Activated CD4-positive, alpha-beta memory T cell treated with anti-CD3 and anti-CD28 coated beads for 36 hours (primary cell): ENCODE data around the gene GZF1. TPM values are rescaled to one million over a fixed set of nuclear protein-coding genes. Genes with fewer than 3 reads are reported as not detected.

Source experiments
- CTCF ChIA-PET: fragments of 350-600 bp; sonication (Branson Sonifier 250); formaldehyde crosslinking; loops from one replicate; lab custom pipeline; 2021; ENCODE audit warnings: antibody characterized with exemption, inconsistent platforms; lab: Charles Lee
- POLR2A ChIA-PET: fragments of 350-600 bp; sonication (Branson Sonifier 250); formaldehyde crosslinking; loops from one replicate; lab custom pipeline; 2021; ENCODE audit warnings: antibody characterized with exemption; lab: Charles Lee
- DNase-seq: peaks from one replicate; pipeline ENCODE4 v3.0.0-alpha.2; 2020
- H3K27ac Mint-ChIP-seq: one replicate; pipeline ENCODE4 v1.8.0; 2021; ENCODE audit warnings: mixed read lengths
- H3K27me3 Mint-ChIP-seq: one replicate; pipeline ENCODE4 v1.8.0; 2021; ENCODE audit warnings: mixed read lengths
- H3K36me3 Mint-ChIP-seq: one replicate; pipeline ENCODE4 v1.8.0; 2021; ENCODE audit warnings: mixed read lengths
- H3K4me1 Mint-ChIP-seq: one replicate; pipeline ENCODE4 v1.8.0; 2021; ENCODE audit warnings: low read depth, mixed read lengths
- H3K4me3 Mint-ChIP-seq: one replicate; pipeline ENCODE4 v1.8.0; 2021; ENCODE audit warnings: mild to moderate bottlenecking, mixed read lengths
- H3K9me3 Mint-ChIP-seq: one replicate; pipeline ENCODE4 v1.8.0; 2021; ENCODE audit warnings: mixed read lengths
- intact Hi-C: fragments of 100-400 bp; cut with micrococcal nuclease; formaldehyde crosslinking; loops from one replicate; pipeline ENCODE4 v1.15.1; 2023
- total RNA-seq, 2 experiments: library from RNA; stranded (reverse); gene quantifications; one replicate each; pipeline ENCODE4 v1.2.3, GENCODE V29; 2021

Gene GZF1
- 1 to 10 TPM; 6.6 to 7.5 TPM for total RNA-seq

- peak; percentile 99 for DNase-seq
- Mint-ChIP-seq H3K4me1 (peaks cover 46% of the 10 kb centered on the region), H3K27ac (peak within 1 kb of the TSS; percentile 93), H3K4me3 (peak within 1 kb of the TSS; percentile 91), H3K9me3 (no peaks in the 10 kb centered on the region), H3K36me3 (peaks cover 17% of the 10 kb centered on the region), H3K27me3 (peaks cover 2% of the 10 kb centered on the region)
- ChIA-PET POLR2A (interaction anchor here (1.1 to 4.0 kb wide), 2 partner anchors 9 to 11 kb away, joined by 5 to 31 read pairs; partner anchors contain the start of gene NXT1), CTCF (interaction anchor here (1.1 to 2.3 kb wide), 2 partner anchors 12 to 60 kb away, joined by 5 to 8 read pairs; partner anchors contain the start of genes NAPB and NXT1)
- intact Hi-C loops = loop anchor here (1.0 kb wide), 1 partner anchor 59 kb away; no protein-coding TSS in a partner anchor
Observed at GRCh38 chr20:23361476-23362391, at the start of gene GZF1. TSS of gene GZF1 (plus strand) at chr20:23362182. CDS start at chr20:23364384, 2,202 bp downstream.

DNA sequence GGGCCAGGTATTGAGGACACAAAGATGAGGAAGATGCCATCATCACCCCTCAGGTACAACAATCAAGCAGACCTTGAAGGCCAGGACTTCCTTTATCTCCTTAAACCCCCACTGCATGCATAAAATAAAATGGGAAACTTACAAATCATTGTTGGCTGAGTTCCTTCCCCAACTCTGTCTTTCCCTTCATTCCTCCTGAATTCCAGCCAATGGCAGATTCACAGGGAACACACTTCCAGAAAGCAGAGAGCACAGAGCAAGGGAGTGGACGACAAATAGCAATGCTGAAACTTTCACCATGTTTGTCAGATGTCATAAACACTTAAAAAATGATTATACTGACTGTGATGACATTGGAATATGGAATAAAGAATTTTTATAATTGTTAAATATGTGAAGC, 48.7 kb upstream of the GZF1 start:
- H3K27me3 Mint-ChIP-seq = peaks cover 11% of the 10 kb centered on the region
- H3K4me3 Mint-ChIP-seq = no peak overlapping the region
- no peaks in the 10 kb centered on the region for H3K9me3 Mint-ChIP-seq
- no peaks in the 10 kb centered on the region for H3K4me1 Mint-ChIP-seq
- H3K36me3 Mint-ChIP-seq = no peaks in the 10 kb centered on the region
- ChIA-PET CTCF (no interaction called here), POLR2A (no interaction called here)
- DNase-seq = no peak
- intact Hi-C loops = no loop called here
- H3K27ac Mint-ChIP-seq = no peak overlapping the region

- ChIA-PET POLR2A (no interaction called here), CTCF (no interaction called here)
- intact Hi-C loops = no loop called here
- Mint-ChIP-seq H3K27ac (no peak overlapping the region), H3K36me3 (no peaks in the 10 kb centered on the region), H3K9me3 (no peaks in the 10 kb centered on the region), H3K4me1 (no peaks in the 10 kb centered on the region), H3K4me3 (no peak overlapping the region), H3K27me3 (peaks cover 11% of the 10 kb centered on the region)
- DNase-seq = no peak
Observed at GRCh38 chr20:23314699-23315098, 47.3 kb upstream of the GZF1 start.

- POLR2A ChIA-PET = no interaction called here
- intact Hi-C loops = no loop called here
Observed at GRCh38 chr20:23315099-23315498, 46.9 kb upstream of the GZF1 start.

DNA sequence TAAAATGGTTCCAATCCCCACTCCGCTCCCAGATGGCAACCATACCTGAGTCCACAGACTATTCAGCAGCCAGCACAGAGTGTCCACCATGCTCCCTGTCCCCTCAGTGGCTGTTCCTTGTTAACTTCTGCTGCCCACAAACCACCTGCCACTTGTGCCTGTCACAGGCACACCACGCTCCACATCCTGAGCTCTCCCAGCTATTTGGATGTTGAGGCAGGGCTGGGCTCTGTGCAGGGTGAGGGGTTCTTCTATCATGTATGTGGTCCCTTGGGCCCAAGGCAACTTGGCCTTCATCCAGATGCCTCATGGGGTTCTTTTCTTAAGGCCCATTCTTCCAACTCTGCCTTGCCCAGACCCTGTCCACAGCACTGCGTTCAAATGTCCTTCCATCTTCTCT, 45.4 kb upstream of the GZF1 start:
- H3K27ac Mint-ChIP-seq = no peak overlapping the region
- H3K9me3 Mint-ChIP-seq = no peaks in the 10 kb centered on the region
- CTCF ChIA-PET = interaction anchor here (1.4 kb wide), 1 partner anchor 126 kb away, joined by 3 read pairs; no protein-coding TSS in a partner anchor
- H3K36me3 Mint-ChIP-seq = no peaks in the 10 kb centered on the region
- H3K27me3 Mint-ChIP-seq = peaks cover 4% of the 10 kb centered on the region
- no peak for DNase-seq
- intact Hi-C loops = no loop called here
- POLR2A ChIA-PET = no interaction called here
- H3K4me1 Mint-ChIP-seq = no peaks in the 10 kb centered on the region
- H3K4me3 Mint-ChIP-seq = no peak overlapping the region

More at GRCh38 chr20:23315099-23315498, 46.9 kb upstream of the GZF1 start:
- CTCF ChIA-PET = interaction anchor here (1.4 kb wide), 1 partner anchor 127 kb away, joined by 3 read pairs; no protein-coding TSS in a partner anchor
- H3K4me3 Mint-ChIP-seq = no peak overlapping the region
- DNase-seq = no peak
- no peak overlapping the region for H3K27ac Mint-ChIP-seq
- H3K9me3 Mint-ChIP-seq = no peaks in the 10 kb centered on the region
- no peaks in the 10 kb centered on the region for H3K4me1 Mint-ChIP-seq
- peaks cover 11% of the 10 kb centered on the region for H3K27me3 Mint-ChIP-seq
- no peaks in the 10 kb centered on the region for H3K36me3 Mint-ChIP-seq

DNA sequence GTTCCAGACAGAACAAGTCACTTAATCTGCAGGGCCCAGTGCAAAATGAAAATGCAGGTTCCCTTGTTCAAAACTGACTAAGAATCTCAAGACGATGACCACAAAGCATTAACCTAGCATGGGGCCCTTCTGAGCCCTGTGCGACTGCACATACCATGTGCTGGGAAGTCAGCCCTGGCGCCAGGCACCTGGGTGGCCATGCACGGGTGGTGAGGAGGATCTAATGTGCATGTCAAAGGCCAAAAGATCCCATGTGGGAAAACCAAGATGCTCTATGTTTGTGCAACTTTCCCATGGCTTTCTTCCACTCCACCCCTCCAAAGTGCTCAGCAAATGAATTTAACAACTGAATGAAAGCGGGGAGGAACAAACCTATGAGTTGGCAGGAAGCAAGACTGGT, 44.9 kb upstream of the GZF1 start:
- H3K27me3 Mint-ChIP-seq = peaks cover 3% of the 10 kb centered on the region
- DNase-seq = no peak
- no peak overlapping the region for H3K27ac Mint-ChIP-seq
- H3K36me3 Mint-ChIP-seq = no peaks in the 10 kb centered on the region
- POLR2A ChIA-PET = no interaction called here
- no peaks in the 10 kb centered on the region for H3K4me1 Mint-ChIP-seq
- H3K9me3 Mint-ChIP-seq = no peaks in the 10 kb centered on the region
- H3K4me3 Mint-ChIP-seq = no peak overlapping the region
- CTCF ChIA-PET = no interaction called here
- intact Hi-C loops = no loop called here

GRCh38 chr20:23318347-23318746, 43.6 kb upstream of the GZF1 start:
- CTCF ChIA-PET = no interaction called here
- POLR2A ChIA-PET = no interaction called here
- Mint-ChIP-seq H3K9me3 (no peaks in the 10 kb centered on the region), H3K27me3 (no peaks in the 10 kb centered on the region), H3K4me1 (no peaks in the 10 kb centered on the region), H3K27ac (no peak overlapping the region), H3K4me3 (no peak overlapping the region), H3K36me3 (no peaks in the 10 kb centered on the region)
- intact Hi-C loops = no loop called here
- no peak for DNase-seq

DNA sequence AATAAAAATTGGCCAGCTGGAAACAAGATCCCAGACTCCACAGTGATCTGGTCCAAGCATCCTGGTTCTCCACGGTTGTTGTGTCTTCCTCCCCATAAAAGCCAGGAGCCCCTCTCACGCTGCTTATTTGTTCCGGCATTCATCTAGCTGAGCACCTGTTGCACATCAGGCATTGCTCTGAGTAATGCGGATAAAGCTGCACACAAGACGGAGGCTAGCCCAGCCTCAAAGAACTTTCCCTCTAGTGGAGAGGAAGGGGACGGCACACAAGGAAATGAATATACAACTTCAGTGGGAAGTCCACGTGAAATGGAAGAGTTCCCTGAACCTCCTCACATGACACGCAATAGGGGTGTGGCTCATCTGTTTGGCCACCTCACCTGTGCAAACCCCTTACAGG, 41.7 kb upstream of the GZF1 start:
- Mint-ChIP-seq H3K4me1 (no peaks in the 10 kb centered on the region), H3K36me3 (no peaks in the 10 kb centered on the region), H3K27me3 (no peaks in the 10 kb centered on the region), H3K9me3 (no peaks in the 10 kb centered on the region), H3K27ac (no peak overlapping the region), H3K4me3 (no peak overlapping the region)
- intact Hi-C loops = no loop called here
- CTCF ChIA-PET = interaction anchor here (0.5 kb wide), 1 partner anchor 80 kb away, joined by 3 read pairs; no protein-coding TSS in a partner anchor
- POLR2A ChIA-PET = no interaction called here
- no peak for DNase-seq

DNA sequence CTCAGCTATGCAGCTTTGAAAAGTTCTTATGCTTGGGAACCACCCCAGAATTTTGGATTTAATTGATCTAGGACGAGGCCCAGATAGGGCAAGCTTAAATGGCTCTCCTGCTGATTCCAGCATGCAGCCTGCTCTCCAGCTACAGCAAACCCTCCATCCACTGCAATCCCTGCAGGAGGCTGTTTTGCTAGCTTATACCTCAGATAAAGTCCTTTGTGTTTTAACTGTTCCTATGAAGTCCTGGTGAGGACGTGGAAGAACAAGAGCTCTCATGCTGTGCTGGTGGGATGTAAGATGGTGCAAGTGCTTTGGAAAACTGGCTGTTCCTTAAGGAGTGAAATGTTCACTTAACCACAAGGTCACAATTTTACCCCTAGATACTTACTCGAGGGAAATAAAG, 36.9 kb upstream of the GZF1 start:
- ChIA-PET POLR2A (interaction anchor here (0.7 kb wide), 1 partner anchor 25 kb away, joined by 4 read pairs; the partner anchor contains the start of gene NXT1), CTCF (interaction anchor here (0.6 kb wide), 1 partner anchor 64 kb away, joined by 3 read pairs; no protein-coding TSS in a partner anchor)
- H3K4me1 Mint-ChIP-seq = no peaks in the 10 kb centered on the region
- no peaks in the 10 kb centered on the region for H3K36me3 Mint-ChIP-seq
- H3K4me3 Mint-ChIP-seq = no peak overlapping the region
- H3K27ac Mint-ChIP-seq = no peak overlapping the region
- no peaks in the 10 kb centered on the region for H3K27me3 Mint-ChIP-seq
- DNase-seq = no peak
- intact Hi-C loops = no loop called here
- H3K9me3 Mint-ChIP-seq = no peaks in the 10 kb centered on the region

DNA sequence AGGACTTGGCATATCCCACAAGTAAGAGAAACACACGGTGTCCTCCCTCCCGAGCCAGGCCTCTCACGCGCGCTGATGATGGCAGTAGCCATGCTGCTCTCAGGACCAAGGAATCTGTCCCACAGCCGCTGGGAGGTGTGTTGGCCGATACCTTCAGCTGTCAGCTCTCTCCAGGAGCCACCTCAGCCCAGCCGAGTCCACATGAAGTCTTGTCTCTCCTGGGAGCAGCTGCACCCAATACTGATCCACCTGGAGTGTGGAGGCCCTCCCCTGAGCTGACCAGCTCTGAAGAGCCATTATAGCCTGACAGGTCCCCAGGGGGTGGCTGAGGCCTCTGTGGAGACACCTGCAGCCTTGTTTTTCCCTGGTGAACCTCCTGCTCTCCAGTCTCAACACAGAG, 35.2 kb upstream of the GZF1 start:
- Mint-ChIP-seq H3K4me1 (no peaks in the 10 kb centered on the region), H3K27ac (no peak overlapping the region), H3K4me3 (no peak overlapping the region), H3K36me3 (no peaks in the 10 kb centered on the region), H3K9me3 (no peaks in the 10 kb centered on the region), H3K27me3 (no peaks in the 10 kb centered on the region)
- ChIA-PET POLR2A (no interaction called here), CTCF (no interaction called here)
- DNase-seq = no peak
- intact Hi-C loops = no loop called here

DNA sequence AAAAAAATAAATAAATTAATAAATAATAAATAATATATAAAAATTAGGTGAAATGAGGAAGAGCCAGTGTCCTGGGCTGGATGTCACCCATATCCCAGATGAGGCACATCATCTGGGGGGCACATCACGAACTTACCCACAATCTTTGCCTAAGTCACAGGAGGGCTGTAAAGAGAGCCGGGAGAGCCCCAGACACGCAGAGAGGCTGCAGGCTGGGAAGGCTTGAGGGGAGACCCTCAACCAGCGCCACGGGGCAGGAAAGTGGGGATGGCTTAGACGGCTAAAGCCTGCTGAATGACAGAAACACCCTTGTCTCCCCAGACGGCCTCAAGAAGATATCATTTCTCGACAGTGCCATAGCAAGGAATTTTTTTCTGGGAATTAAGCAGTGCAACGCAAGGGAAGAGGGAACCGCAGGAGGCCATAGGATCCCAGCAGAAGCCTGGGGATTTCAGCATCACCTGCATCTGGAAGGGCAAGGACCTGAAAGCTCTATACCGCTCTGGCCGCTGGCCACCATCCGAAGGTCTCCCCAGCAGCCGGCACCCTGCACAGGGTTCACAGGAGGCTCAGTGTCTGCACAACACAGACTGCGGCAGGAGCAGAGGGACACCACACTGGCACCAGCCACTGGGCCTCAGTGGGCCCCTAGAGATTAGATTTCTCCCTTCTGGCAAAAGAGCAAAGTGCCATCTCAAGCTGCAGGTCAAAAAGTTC, 34.2 kb upstream of the GZF1 start:
- no peak overlapping the region for H3K27ac Mint-ChIP-seq
- no peaks in the 10 kb centered on the region for H3K4me1 Mint-ChIP-seq
- no peaks in the 10 kb centered on the region for H3K27me3 Mint-ChIP-seq
- no peak for DNase-seq
- ChIA-PET CTCF (interaction anchor here (0.7 kb wide), 1 partner anchor 172 kb away, joined by 3 read pairs; no protein-coding TSS in a partner anchor), POLR2A (no interaction called here)
- no peaks in the 10 kb centered on the region for H3K9me3 Mint-ChIP-seq
- intact Hi-C loops = no loop called here
- H3K4me3 Mint-ChIP-seq = no peak overlapping the region
- no peaks in the 10 kb centered on the region for H3K36me3 Mint-ChIP-seq
